ENCODE results near the gene ZFAND3. TPM values are rescaled to one million over a fixed set of nuclear protein-coding genes. Genes with fewer than 3 reads are reported as not detected.

The ZFAND3 gene
- polyA plus RNA-seq, 3 donors: 11.5 to 21.1 (median 11.7) TPM

DNA sequence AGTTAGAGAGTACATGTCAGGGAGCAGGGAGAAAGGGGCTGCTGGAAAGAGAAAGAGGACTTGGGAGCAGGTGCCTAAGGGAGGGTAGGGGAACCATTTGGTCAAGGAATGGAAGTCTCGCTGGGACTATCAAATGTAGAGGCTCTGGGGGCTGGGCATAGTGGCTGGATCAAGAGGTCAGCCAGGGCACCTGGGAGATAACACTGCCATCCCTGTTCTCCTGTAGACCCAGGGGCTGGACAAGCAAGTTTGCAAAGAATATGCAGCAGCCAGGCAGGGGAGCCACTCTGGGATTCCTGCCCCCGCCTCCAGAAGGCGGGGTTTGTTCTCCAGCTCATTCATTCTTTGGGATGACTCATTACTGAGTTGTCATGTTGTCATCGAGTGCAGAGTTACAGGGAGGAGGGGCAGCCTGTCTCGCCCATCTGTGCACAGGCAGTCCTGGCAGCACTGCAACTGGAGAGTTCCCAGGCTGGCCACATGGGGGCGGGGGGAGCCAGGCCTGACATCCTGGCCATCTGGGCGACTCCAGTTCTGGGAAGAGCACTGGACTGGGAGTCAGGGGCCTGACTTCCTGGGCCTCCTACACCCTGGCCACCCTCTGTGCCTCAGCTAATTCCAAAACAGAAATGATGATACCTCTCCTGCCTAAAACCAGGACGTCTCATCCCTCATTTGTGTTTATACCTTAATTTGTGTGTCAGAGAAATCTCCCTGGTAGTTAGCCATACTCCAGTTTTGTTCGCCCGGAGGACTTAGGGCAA is 28.2 kb upstream of the ZFAND3 start:
- Histone ChIP-seq H3K9me3 (replicated peaks in 1 of 2; ENCODE audit: control insufficient read depth in 1 of 2, insufficient read depth in 1 of 2, low read length in 2 of 2) (no peaks in the 10 kb centered on the region), H3K27ac (ENCODE audit: low read depth in 1 of 2, low read length in 2 of 2) (no peak overlapping the region), H3K27me3 (ENCODE audit: control insufficient read depth in 2 of 2, insufficient read depth in 2 of 2, low read length in 2 of 2) (no peaks in the 10 kb centered on the region), H3K79me2 (ENCODE audit: insufficient read depth, low read length) (no peaks in the 10 kb centered on the region), H3K4me3 (replicated peaks in 1 of 3; ENCODE audit: low read depth in 2 of 3, low read length in 3 of 3) (no peak overlapping the region), H3K4me1 (ENCODE audit: control insufficient read depth in 1 of 2, insufficient read depth in 2 of 2, low read length in 2 of 2) (peaks cover 7 to 10% of the 10 kb centered on the region in 2 donors), H4K20me1 (ENCODE audit: insufficient read depth, low read length) (peaks cover 4% of the 10 kb centered on the region), H3K9ac (ENCODE audit: insufficient read depth, low read length, poor library complexity, severe bottlenecking) (no peak overlapping the region), H3K4me2 (replicated peaks; ENCODE audit: extremely low read depth, low read length, poor library complexity, severe bottlenecking) (no peak overlapping the region), H3K36me3 (replicated peaks in 1 of 2; ENCODE audit: control insufficient read depth in 1 of 2, insufficient read depth in 2 of 2, low read length in 2 of 2) (no peaks in the 10 kb centered on the region), H2AFZ (ENCODE audit: insufficient read depth, low read depth, low read length, poor library complexity, severe bottlenecking) (no peak overlapping the region)
- TF ChIP-seq, protein P1, sequence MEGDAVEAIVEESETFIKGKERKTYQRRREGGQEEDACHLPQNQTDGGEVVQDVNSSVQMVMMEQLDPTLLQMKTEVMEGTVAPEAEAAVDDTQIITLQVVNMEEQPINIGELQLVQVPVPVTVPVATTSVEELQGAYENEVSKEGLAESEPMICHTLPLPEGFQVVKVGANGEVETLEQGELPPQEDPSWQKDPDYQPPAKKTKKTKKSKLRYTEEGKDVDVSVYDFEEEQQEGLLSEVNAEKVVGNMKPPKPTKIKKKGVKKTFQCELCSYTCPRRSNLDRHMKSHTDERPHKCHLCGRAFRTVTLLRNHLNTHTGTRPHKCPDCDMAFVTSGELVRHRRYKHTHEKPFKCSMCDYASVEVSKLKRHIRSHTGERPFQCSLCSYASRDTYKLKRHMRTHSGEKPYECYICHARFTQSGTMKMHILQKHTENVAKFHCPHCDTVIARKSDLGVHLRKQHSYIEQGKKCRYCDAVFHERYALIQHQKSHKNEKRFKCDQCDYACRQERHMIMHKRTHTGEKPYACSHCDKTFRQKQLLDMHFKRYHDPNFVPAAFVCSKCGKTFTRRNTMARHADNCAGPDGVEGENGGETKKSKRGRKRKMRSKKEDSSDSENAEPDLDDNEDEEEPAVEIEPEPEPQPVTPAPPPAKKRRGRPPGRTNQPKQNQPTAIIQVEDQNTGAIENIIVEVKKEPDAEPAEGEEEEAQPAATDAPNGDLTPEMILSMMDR (IDR thresholded peaks at IDR 0.05): peak; percentile 94
- WGBS (ENCODE audit: insufficient coverage): 32% methylated on average over 9 of the region's 10 CpGs
- peak overlapping the region in 6 of 7 donors; percentile 66 to 93 (median 80) for H3K27ac Mint-ChIP-seq
- peak; percentile 93 to 97 (median 95) for DNase-seq
- H3K4me3 Mint-ChIP-seq: no peak overlapping the region
- H3K9me3 Mint-ChIP-seq: no peaks in the 10 kb centered on the region
- intact Hi-C loops (cut with micrococcal nuclease): loop anchor here in 1 of 2 donors (5.0 kb wide), 1 partner anchor 76 kb away; no protein-coding TSS in a partner anchor
- H3K4me1 Mint-ChIP-seq: peaks cover 14% of the 10 kb centered on the region
- H3K36me3 Mint-ChIP-seq: no peaks in the 10 kb centered on the region
- H3K27me3 Mint-ChIP-seq (ENCODE audit: low read depth in 3 of 3): peaks cover 4 to 9% (median 8%) of the 10 kb centered on the region in 3 donors

GRCh38 chr6:37792457-37793033 is 27.0 kb upstream of the ZFAND3 start:
- DNase-seq: no peak
- H3K4me3 ChIP-seq (replicated peaks in 1 of 3; ENCODE audit: low read depth in 2 of 3, low read length in 3 of 3): no peak overlapping the region
- Mint-ChIP-seq H3K9me3 (no peaks in the 10 kb centered on the region), H3K36me3 (no peaks in the 10 kb centered on the region), H3K27me3 (ENCODE audit: low read depth in 3 of 3) (peaks cover 0 to 6% (median 3%) of the 10 kb centered on the region in 3 donors), H3K27ac (peak overlapping the region in 1 of 7 donors; percentile 31), H3K4me3 (no peak overlapping the region), H3K4me1 (peaks cover 14% of the 10 kb centered on the region)
- H3K4me1 ChIP-seq (ENCODE audit: control insufficient read depth in 1 of 2, insufficient read depth in 2 of 2, low read length in 2 of 2): peaks cover 7 to 10% of the 10 kb centered on the region in 2 donors
- H3K27ac ChIP-seq (ENCODE audit: low read depth in 1 of 2, low read length in 2 of 2): no peak overlapping the region
- peaks cover 4% of the 10 kb centered on the region for H4K20me1 ChIP-seq (ENCODE audit: insufficient read depth, low read length)
- intact Hi-C loops (cut with micrococcal nuclease): loop anchor here in 1 of 2 donors (5.0 kb wide), 1 partner anchor 75 kb away; no protein-coding TSS in a partner anchor
- TF ChIP-seq, protein P1 (IDR thresholded peaks at IDR 0.05): no peak
- H3K79me2 ChIP-seq (ENCODE audit: insufficient read depth, low read length): no peaks in the 10 kb centered on the region
- no peak overlapping the region for H3K4me2 ChIP-seq (replicated peaks; ENCODE audit: extremely low read depth, low read length, poor library complexity, severe bottlenecking)
- no peaks in the 10 kb centered on the region for H3K9me3 ChIP-seq (replicated peaks in 1 of 2; ENCODE audit: control insufficient read depth in 1 of 2, insufficient read depth in 1 of 2, low read length in 2 of 2)
- H3K27me3 ChIP-seq (ENCODE audit: control insufficient read depth in 2 of 2, insufficient read depth in 2 of 2, low read length in 2 of 2): no peaks in the 10 kb centered on the region
- no peaks in the 10 kb centered on the region for H3K36me3 ChIP-seq (replicated peaks in 1 of 2; ENCODE audit: control insufficient read depth in 1 of 2, insufficient read depth in 2 of 2, low read length in 2 of 2)
- 49% methylated on average over 2 of the region's 5 CpGs for WGBS (ENCODE audit: insufficient coverage)
- H2AFZ ChIP-seq (ENCODE audit: insufficient read depth, low read depth, low read length, poor library complexity, severe bottlenecking): no peak overlapping the region
- H3K9ac ChIP-seq (ENCODE audit: insufficient read depth, low read length, poor library complexity, severe bottlenecking): no peak overlapping the region

All from CD14-positive monocyte (primary cell).